Measurements from ENCODE around the gene CNGA4.
"Not testable (repeated sequence)": the region's sequence is repeated elsewhere in the genome, so short reads cannot be mapped to it uniquely, and the experiment has no call there.

Gene CNGA4

DNA sequence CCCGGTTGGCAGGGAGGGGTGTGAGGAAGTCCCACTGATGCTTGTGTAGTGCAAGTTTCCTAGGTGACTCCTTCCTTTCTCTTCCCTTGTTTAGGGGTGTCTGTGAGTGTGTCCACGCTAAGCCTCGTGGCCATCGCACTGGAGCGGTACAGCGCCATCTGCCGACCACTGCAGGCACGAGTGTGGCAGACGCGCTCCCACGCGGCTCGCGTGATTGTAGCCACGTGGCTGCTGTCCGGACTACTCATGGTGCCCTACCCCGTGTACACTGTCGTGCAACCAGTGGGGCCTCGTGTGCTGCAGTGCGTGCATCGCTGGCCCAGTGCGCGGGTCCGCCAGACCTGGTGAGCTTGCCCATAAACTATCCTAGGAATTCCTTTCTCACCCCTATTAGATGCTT lies 31.1 kb downstream of the CNGA4 start:
- no peak for DNase-seq

DNA sequence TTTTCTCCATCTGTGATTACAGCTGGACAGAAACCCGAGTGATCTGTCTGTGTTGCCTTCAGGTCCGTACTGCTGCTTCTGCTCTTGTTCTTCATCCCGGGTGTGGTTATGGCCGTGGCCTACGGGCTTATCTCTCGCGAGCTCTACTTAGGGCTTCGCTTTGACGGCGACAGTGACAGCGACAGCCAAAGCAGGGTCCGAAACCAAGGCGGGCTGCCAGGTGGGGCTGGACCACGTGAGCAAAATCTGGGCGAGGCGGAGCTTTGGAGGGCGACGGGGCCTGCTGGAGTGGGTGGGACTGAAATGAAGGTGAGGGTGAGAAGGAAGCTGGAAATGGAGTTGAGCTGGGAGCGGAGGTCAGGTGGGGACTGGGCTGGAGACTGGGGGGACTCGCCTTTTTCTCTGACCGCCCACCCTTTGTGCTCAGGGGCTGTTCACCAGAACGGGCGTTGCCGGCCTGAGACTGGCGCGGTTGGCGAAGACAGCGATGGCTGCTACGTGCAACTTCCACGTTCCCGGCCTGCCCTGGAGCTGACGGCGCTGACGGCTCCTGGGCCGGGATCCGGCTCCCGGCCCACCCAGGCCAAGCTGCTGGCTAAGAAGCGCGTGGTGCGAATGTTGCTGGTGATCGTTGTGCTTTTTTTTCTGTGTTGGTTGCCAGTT lies 31.8 kb downstream of the CNGA4 start:
- no peak for DNase-seq

DNA sequence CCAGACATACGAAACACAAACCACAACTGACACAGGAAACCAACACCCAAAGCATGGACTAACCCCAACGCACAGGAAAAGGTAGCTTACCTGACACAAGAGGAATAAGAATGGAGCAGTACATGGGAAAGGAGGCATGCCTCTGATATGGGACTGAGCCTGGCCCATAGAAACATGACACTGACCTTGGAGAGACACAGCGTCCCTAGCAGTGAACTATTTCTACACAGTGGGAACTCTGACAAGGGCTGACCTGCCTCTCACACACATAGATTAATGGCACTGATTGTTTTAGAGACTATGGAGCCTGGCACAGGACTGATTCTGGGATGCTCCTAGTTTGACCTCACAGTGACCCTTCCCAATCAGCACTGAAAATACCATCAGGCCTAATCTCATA lies 32.7 kb downstream of the CNGA4 start:
- no peak for DNase-seq

DNA sequence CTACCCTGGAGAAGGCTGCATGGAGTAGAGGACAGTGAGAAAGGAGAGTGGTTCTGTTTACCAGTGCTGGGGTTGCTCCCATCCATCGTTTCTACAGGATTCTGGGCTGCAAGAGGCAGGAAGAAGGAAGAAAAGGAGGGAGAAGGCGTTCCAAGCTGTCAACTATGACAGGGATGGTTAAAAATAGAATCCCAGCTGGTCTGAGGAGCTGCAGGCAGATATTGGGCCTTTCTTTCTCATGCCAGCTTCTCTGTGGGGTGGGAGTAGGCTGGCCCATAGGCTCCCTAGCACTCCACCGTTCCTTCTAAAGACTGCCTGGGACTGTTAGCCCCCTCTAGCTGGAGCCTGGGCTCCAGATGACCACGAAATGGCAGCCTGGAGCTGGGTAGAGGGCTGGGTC lies 34.3 kb downstream of the CNGA4 start:
- DNase-seq = no peak

- DNase-seq = not testable (repeated sequence)
Measured at GRCh38 chr11:6280809-6281208, 41.9 kb downstream of the CNGA4 start.

- no peak for DNase-seq
Measured at GRCh38 chr11:6283453-6284023, 44.6 kb downstream of the CNGA4 start.

DNA sequence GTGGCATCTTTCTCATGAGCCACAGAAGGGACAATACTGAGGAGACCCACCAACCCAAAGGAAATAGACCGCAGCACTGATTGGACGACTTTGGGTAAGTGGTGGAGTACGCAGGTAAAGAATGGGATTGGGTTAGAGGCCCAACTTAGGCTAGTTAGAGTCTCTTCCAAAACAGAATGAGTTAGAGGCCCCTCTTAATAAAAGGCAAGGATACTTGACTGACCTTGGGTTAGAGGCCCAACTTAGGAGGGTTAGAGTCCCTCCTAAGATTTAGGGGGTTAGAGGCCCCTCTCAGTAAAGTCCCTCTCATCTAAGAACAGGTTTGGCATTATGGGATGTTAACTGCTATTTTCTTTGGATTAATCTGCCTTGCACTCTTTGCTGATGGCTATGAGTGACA lies 45.4 kb downstream of the CNGA4 start:
- no peak for DNase-seq

- no peak for DNase-seq
Measured at GRCh38 chr11:6285019-6285418, 46.1 kb downstream of the CNGA4 start.

All from T-helper 9 cell (primary cell).